Tongue (tissue), 2 donors: ENCODE measurements around the gene RPL13A. TPM values are rescaled to one million over a fixed set of nuclear protein-coding genes. Genes with fewer than 3 reads are reported as not detected.

ENCODE experiments used
- DNase-seq: peaks from one replicate; pipeline ENCODE4 v3.0.0-alpha.2; 2015
- total RNA-seq: library from RNA; depleted of rRNA; stranded (reverse); fragments of >200 nt; gene quantifications from one replicate; pipeline ENCODE4 v1.2.3, GENCODE V29; 2014

RPL13A gene
- total RNA-seq, 1 donor from 2014 or later, result 1,944 TPM

DNA sequence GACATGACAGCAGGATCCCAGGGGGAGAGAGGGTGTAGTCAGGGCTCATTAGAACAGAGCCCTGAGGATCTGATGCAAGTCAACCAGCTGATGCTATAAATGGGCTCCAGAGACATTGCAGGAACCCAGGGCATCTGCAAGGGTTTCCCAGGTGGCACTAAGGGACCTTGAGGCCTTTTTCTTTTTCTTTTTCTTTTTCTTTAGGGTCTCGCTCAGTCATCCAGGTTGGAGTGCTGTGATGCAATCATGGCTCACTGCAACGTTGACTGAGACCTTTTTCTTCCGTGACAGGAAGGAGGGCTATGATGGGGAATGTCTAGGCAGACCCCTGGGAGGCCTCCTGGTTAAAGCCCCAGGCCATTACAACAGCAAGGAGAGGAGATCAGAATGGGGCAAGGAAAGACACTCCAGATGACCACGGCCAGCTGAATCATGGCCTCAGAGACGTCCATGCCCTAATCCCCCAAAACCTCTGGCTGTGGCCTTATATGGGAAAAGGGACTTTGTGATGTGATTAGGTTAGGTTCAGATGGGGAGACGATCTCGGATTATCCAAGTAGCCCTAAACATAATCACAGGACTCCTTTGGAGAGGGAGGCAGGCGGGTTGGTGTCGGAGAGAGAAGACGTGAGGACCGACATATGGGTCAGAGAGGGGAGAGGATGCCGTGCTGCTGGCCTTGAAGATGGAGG, 20.5 kb downstream of the RPL13A start:
- DNase-seq, result no peak

GRCh38 chr19:49512970-49513745, 25.8 kb downstream of the RPL13A start:
- DNase-seq, result peak; percentile 77

DNA sequence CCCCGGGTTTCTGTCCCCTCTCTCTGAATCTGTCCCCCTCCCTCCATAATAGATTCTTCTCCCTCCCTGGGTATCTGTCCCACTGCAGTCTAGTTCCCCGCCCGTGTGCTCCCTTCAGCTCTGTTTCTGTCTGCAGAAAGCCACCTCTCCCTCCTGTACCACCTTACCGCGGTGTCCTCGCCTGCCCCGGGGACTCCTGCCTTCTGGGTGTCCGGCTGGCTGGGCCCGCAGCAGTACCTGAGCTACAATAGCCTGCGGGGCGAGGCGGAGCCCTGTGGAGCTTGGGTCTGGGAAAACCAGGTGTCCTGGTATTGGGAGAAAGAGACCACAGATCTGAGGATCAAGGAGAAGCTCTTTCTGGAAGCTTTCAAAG, 26.3 kb downstream of the RPL13A start:
- no peak for DNase-seq

DNA sequence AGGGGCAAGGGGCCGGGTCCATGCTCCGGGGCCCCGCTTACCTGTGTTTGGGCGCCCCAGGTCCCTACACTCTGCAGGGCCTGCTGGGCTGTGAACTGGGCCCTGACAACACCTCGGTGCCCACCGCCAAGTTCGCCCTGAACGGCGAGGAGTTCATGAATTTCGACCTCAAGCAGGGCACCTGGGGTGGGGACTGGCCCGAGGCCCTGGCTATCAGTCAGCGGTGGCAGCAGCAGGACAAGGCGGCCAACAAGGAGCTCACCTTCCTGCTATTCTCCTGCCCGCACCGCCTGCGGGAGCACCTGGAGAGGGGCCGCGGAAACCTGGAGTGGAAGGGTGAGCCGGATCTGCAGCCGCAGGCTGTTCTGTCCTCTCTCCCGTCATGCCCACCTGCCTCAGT, 26.7 kb downstream of the RPL13A start:
- no peak for DNase-seq

DNA sequence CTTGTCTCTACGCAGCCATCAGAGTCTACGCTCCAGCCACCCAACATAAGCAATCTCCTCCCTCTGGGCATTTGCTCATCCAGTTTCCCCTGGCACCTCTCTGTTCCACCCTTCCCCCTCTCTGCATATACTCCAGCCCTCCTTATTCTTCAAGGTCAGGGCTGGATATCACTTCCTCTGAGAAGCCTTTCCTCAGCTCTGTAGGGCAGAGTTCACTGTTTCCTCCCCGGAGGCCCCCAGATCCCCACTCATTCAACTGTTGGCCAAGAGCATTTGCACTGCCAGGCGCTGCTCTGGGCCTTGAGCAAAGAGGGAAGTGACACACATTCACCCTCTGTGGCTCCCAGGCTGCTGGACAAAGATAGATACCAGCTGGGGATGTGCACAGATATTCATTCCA, 28.4 kb downstream of the RPL13A start:
- DNase-seq, result peak; percentile 28

GRCh38 chr19:49518033-49518432, 30.6 kb downstream of the RPL13A start:
- no peak for DNase-seq

DNA sequence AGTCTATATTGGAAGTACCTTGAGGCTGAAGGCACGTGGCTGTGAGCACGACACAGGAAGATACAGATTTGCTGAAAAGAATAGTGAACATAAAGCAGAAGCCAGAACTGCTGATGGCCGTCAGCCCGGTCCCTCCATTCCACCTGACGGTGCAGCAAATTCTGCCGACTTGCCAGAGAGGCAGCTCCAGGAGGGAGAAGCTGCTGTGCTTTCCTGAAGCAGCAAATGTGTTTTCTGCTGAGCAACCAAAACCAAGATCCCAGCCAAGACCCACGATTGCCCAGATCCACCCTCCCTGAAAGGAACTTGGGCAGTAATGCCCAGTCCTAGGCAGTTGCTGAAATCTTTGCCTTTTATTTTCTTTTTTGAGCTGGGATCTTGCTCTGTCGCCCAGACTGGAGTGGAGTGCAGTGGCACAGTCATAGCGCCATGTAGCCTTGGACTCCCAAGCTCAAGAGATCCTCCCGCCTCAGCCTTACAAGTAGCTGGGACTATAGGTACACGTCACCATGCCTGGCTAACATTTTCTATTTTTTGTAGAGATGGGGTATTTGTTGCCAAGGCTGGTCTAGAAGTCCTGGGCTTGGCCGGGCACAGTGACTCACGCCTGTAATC, 33.4 kb downstream of the RPL13A start:
- DNase-seq, result no peak

GRCh38 chr19:49524812-49525455, 37.5 kb downstream of the RPL13A start:
- DNase-seq, result no peak

GRCh38 chr19:49528211-49528771, 40.9 kb downstream of the RPL13A start:
- peak; percentile 29 for DNase-seq

- DNase-seq, result no peak
These were observed 43.3 kb downstream of the RPL13A start for GRCh38 chr19:49530708-49531107.

- DNase-seq, result peak; percentile 84
These were observed 46.4 kb downstream of the RPL13A start for GRCh38 chr19:49533551-49534488.

- no peak for DNase-seq
These were observed 47.4 kb downstream of the RPL13A start for GRCh38 chr19:49534632-49535385.

- no peak for DNase-seq
These were observed 49.6 kb downstream of the RPL13A start for GRCh38 chr19:49536921-49537462.

GRCh38 chr19:49538643-49539042, 51.2 kb downstream of the RPL13A start:
- no peak for DNase-seq

DNA sequence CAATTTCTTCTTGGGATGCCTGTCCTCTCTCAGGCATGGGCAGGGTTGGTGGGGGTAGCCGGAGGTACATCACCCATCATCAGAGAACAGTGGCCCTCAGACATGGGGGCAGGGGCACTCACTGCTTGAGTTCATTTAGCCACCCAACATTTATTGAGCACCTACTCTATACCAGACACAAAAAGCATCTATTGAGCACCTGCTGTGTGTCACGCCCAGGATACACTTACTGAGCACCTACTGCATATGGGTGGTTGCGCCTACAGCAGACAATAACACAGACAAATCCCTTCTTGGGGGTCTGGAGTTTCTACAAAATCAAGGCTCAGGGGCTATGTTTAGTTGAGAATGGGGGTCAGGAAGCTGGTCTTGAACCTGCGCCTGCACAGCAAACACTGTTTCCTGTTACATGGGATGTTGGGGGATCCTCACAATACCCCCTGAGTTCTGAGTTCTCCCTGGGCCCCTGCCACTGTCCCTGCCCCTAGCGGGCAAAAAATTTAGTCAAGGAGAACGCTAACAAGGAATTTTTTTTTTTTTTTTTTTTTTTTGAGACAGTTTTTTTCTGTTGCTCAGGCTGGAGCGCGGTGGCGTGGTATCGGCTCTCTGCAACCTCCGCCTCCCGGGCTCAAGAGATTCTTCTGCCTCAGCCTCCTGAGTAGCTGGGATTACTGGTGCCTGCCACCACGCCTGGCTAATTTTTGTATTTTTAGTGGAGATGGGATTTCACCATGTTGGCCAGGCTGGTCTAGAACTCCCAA, 52.0 kb downstream of the RPL13A start:
- no peak for DNase-seq
